NB4 (cell line): ENCODE measurements around the gene KCNA5.

Experiments used
- MYC ChIP-seq: IDR thresholded peaks from 2 replicates; pipeline ENCODE4 v1.6.1; 2011; ENCODE audit warnings: low read depth, low read length
- POLR2A ChIP-seq: IDR thresholded peaks from 2 replicates; pipeline ENCODE4 v1.6.1; 2011; ENCODE audit warnings: mild to moderate bottlenecking; ENCODE audit not compliant: insufficient read length; ENCODE audit errors: extremely low read depth
- TF ChIP-seq, protein P1 (sequence below): IDR thresholded peaks from one replicate; pipeline ENCODE4 v1.5.1; 2012; ENCODE audit warnings: low read depth, low read length
- TF ChIP-seq, protein P2 (sequence below): IDR thresholded peaks from 2 replicates; pipeline ENCODE4 v1.6.1; 2011; ENCODE audit warnings: low read depth, low read length

DNA sequence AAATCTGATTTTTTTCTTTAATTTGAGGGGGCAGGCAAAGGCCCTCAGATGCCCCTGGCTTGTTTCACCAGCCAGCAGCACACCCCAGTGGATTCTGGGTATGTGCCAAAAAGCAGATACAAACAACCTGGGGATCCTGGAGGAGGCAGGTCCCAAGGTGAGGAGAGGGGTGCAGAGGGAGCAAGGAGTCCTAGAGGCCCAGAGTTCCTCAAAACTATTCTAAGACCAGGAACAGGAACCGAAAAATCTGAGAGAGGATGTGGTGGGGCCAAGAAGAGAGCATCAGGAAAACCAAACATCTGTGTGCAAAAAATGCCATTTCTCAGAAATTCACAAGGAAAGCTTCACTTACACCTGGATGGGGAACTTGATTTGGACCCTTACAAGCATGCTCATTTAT lies 8.2 kb downstream of the KCNA5 start:
- TF ChIP-seq, protein P1, sequence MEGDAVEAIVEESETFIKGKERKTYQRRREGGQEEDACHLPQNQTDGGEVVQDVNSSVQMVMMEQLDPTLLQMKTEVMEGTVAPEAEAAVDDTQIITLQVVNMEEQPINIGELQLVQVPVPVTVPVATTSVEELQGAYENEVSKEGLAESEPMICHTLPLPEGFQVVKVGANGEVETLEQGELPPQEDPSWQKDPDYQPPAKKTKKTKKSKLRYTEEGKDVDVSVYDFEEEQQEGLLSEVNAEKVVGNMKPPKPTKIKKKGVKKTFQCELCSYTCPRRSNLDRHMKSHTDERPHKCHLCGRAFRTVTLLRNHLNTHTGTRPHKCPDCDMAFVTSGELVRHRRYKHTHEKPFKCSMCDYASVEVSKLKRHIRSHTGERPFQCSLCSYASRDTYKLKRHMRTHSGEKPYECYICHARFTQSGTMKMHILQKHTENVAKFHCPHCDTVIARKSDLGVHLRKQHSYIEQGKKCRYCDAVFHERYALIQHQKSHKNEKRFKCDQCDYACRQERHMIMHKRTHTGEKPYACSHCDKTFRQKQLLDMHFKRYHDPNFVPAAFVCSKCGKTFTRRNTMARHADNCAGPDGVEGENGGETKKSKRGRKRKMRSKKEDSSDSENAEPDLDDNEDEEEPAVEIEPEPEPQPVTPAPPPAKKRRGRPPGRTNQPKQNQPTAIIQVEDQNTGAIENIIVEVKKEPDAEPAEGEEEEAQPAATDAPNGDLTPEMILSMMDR: no peak
- no peak for TF ChIP-seq POLR2A
- no peak for TF ChIP-seq MYC
- TF ChIP-seq, protein P2, sequence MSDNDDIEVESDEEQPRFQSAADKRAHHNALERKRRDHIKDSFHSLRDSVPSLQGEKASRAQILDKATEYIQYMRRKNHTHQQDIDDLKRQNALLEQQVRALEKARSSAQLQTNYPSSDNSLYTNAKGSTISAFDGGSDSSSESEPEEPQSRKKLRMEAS: no peak
